K562 (cell line): ENCODE results near the gene TREM1.

ENCODE experiments used
- HINFP ChIP-seq: fragments of 450-650 bp; conservative IDR thresholded peaks from 2 replicates; pipeline ENCODE4 v1.6.1; 2016; ENCODE audit warnings: missing genetic modification characterization, low read depth, mild to moderate bottlenecking, control low read depth, missing compliant biosample characterization
- ZBTB33 ChIP-seq: sonication (generic); formaldehyde crosslinking; IDR thresholded peaks from 2 replicates; pipeline ENCODE4 v1.8.1; 2023; ENCODE audit warnings: mild to moderate bottlenecking, missing genetic modification reagents

- TF ChIP-seq ZBTB33 = no peak
- TF ChIP-seq HINFP (tag) = no peak
Measured at GRCh38 chr6:41269166-41269565, 17.3 kb downstream of the TREM1 start.
